ENCODE data around the gene SHD. TPM values are rescaled to one million over a fixed set of nuclear protein-coding genes. Genes with fewer than 3 reads are reported as not detected.
A peak's percentile ranks its signal among the peaks of the same experiment; 100 is the strongest.

Gene SHD
- total RNA-seq, 2 donors from 2014 or later: not detected

GRCh38 chr19:4294389-4294788 lies 15.3 kb downstream of the SHD start:
- TF ChIP-seq CTCF (IDR thresholded peaks at IDR 0.05) (no peak), POLR2A (IDR thresholded peaks at IDR 0.05) (no peak)
- Histone ChIP-seq H3K9me3 (no peaks in the 10 kb centered on the region), H3K4me3 (no peak overlapping the region), H3K36me3 (replicated peaks in 1 of 2; ENCODE audit: insufficient read depth in 1 of 2, low read depth in 2 of 2) (no peaks in the 10 kb centered on the region), H3K27ac (no peak overlapping the region), H3K27me3 (no peaks in the 10 kb centered on the region), H3K4me1 (no peaks in the 10 kb centered on the region)
- ATAC-seq: no peak
- WGBS, 2 donors: 28 to 35% methylated on average over 8 to 10 of the region's 10 CpGs
- DNase-seq: no peak
- intact Hi-C loops (cut with DNase I): no loop called here

GRCh38 chr19:4295972-4296771 lies 17.1 kb downstream of the SHD start:
- 36 to 56% methylated on average over 4 to 14 of the region's 14 CpGs for WGBS, 2 donors
- H3K4me1 ChIP-seq: no peaks in the 10 kb centered on the region
- H3K4me3 ChIP-seq: no peak overlapping the region
- H3K36me3 ChIP-seq (replicated peaks in 1 of 2; ENCODE audit: insufficient read depth in 1 of 2, low read depth in 2 of 2): no peaks in the 10 kb centered on the region
- H3K27ac ChIP-seq: no peak overlapping the region
- intact Hi-C loops (cut with DNase I): no loop called here
- H3K9me3 ChIP-seq: no peaks in the 10 kb centered on the region
- DNase-seq (peak in 1 of 4 donors; percentile 18), ATAC-seq (no peak)
- no peak for TF ChIP-seq POLR2A (IDR thresholded peaks at IDR 0.05)
- TF ChIP-seq CTCF (IDR thresholded peaks at IDR 0.05): no peak
- no peaks in the 10 kb centered on the region for H3K27me3 ChIP-seq

GRCh38 chr19:4297901-4298809 lies 19.1 kb downstream of the SHD start:
- no peaks in the 10 kb centered on the region for H3K27me3 ChIP-seq
- 73 to 75% methylated on average over 14 to 26 of the region's 27 CpGs for WGBS, 2 donors

GRCh38 chr19:4298810-4299550 lies 19.9 kb downstream of the SHD start:
- no peaks in the 10 kb centered on the region for H3K4me1 ChIP-seq
- H3K9me3 ChIP-seq: no peaks in the 10 kb centered on the region
- ATAC-seq (no peak), DNase-seq (no peak)
- 77 to 85% methylated on average over 8 of the region's 8 CpGs for WGBS, 2 donors
- peaks cover 0 to 3% of the 10 kb centered on the region in 2 donors for H3K27me3 ChIP-seq
- H3K27ac ChIP-seq: no peak overlapping the region
- TF ChIP-seq POLR2A (IDR thresholded peaks at IDR 0.05): no peak
- TF ChIP-seq CTCF (IDR thresholded peaks at IDR 0.05): no peak
- H3K4me3 ChIP-seq: no peak overlapping the region
- H3K36me3 ChIP-seq (replicated peaks in 1 of 2; ENCODE audit: insufficient read depth in 1 of 2, low read depth in 2 of 2): no peaks in the 10 kb centered on the region
- intact Hi-C loops (cut with DNase I): no loop called here

More at GRCh38 chr19:4297901-4298809, 19.1 kb downstream of the SHD start:
- H3K9me3 ChIP-seq: no peaks in the 10 kb centered on the region
- no peak for ATAC-seq
- intact Hi-C loops (cut with DNase I): no loop called here
- no peaks in the 10 kb centered on the region for H3K36me3 ChIP-seq (replicated peaks in 1 of 2; ENCODE audit: insufficient read depth in 1 of 2, low read depth in 2 of 2)
- DNase-seq: no peak
- no peak for TF ChIP-seq POLR2A (IDR thresholded peaks at IDR 0.05)
- H3K4me3 ChIP-seq: no peak overlapping the region
- H3K4me1 ChIP-seq: no peaks in the 10 kb centered on the region
- no peak overlapping the region for H3K27ac ChIP-seq

GRCh38 chr19:4300589-4300988 lies 21.5 kb downstream of the SHD start:
- peaks cover 5% of the 10 kb centered on the region for H3K4me1 ChIP-seq
- ATAC-seq (no peak), DNase-seq (no peak)
- WGBS, 2 donors: 88 to 94% methylated on average over 3 of the region's 3 CpGs
- H3K36me3 ChIP-seq (replicated peaks in 1 of 2; ENCODE audit: insufficient read depth in 1 of 2, low read depth in 2 of 2): no peaks in the 10 kb centered on the region
- H3K9me3 ChIP-seq: no peaks in the 10 kb centered on the region
- intact Hi-C loops (cut with DNase I): no loop called here
- H3K4me3 ChIP-seq: no peak overlapping the region
- TF ChIP-seq CTCF (IDR thresholded peaks at IDR 0.05) (no peak), POLR2A (IDR thresholded peaks at IDR 0.05) (no peak)
- H3K27ac ChIP-seq: no peak overlapping the region
- H3K27me3 ChIP-seq: peaks cover 0 to 9% of the 10 kb centered on the region in 2 donors

Data from body of pancreas (tissue), 4 donors.